Hepatocyte (in vitro differentiated cells): ENCODE results near the gene ADSL. TPM values are rescaled to one million over a fixed set of nuclear protein-coding genes. Genes with fewer than 3 reads are reported as not detected.

Experiments
- DNase-seq: peaks from one replicate; pipeline ENCODE4 v3.0.0-alpha.2; 2016; ENCODE audit warnings: low spot score
- H2AFZ ChIP-seq: fragments of 200-600 bp; sonication (generic); 2 replicates; pipeline ENCODE4 v1.6.0; 2016; ENCODE audit warnings: antibody characterized with exemption, mild to moderate bottlenecking
- H3K27ac ChIP-seq: fragments of 200-600 bp; sonication (generic); 2 replicates; pipeline ENCODE4 v1.5.1; 2016; ENCODE audit warnings: mild to moderate bottlenecking
- H3K27me3 ChIP-seq: fragments of 200-600 bp; sonication (generic); 2 replicates; pipeline ENCODE4 v1.6.1; 2016
- H3K36me3 ChIP-seq: fragments of 200-600 bp; sonication (generic); replicated peaks from 2 replicates; pipeline ENCODE4 v1.5.1; 2016; ENCODE audit warnings: low read depth; ENCODE audit not compliant: insufficient read depth
- H3K4me1 ChIP-seq: fragments of 200-600 bp; sonication (generic); 2 replicates; pipeline ENCODE4 v1.5.1; 2016; ENCODE audit warnings: mild to moderate bottlenecking, moderate library complexity; ENCODE audit not compliant: insufficient read depth
- H3K4me2 ChIP-seq: fragments of 200-600 bp; sonication (generic); 2 replicates; pipeline ENCODE4 v1.6.0; 2016
- H3K4me3 ChIP-seq: fragments of 200-600 bp; sonication (generic); 2 replicates; pipeline ENCODE4 v1.5.1; 2016; ENCODE audit warnings: mild to moderate bottlenecking
- H3K79me2 ChIP-seq: fragments of 200-600 bp; sonication (generic); 2 replicates; pipeline ENCODE4 v1.6.0; 2017; ENCODE audit warnings: mild to moderate bottlenecking
- H3K9me2 ChIP-seq: fragments of 200-600 bp; sonication (generic); replicated peaks from 2 replicates; pipeline ENCODE4 v1.6.0; 2017; ENCODE audit warnings: mild to moderate bottlenecking; ENCODE audit not compliant: insufficient read depth
- H3K9me3 ChIP-seq: fragments of 200-600 bp; sonication (generic); 2 replicates; pipeline ENCODE4 v1.5.1; 2016; ENCODE audit warnings: low read depth, mild to moderate bottlenecking
- H4K20me1 ChIP-seq: fragments of 200-600 bp; sonication (generic); 2 replicates; pipeline ENCODE4 v1.6.0; 2016; ENCODE audit warnings: mild to moderate bottlenecking; ENCODE audit not compliant: insufficient read depth, poor library complexity, severe bottlenecking
- EZH2 ChIP-seq: fragments of 200-600 bp; sonication (generic); IDR thresholded peaks from 2 replicates; pipeline ENCODE4 v1.6.1; 2016; ENCODE audit warnings: antibody characterized with exemption, mild to moderate bottlenecking, borderline replicate concordance
- EZH2phosphoT487 ChIP-seq: fragments of 200-600 bp; sonication (generic); IDR thresholded peaks from one replicate; pipeline ENCODE4 v1.6.1; 2018; ENCODE audit warnings: antibody characterized with exemption, mild to moderate bottlenecking, low read depth, moderate library complexity; ENCODE audit not compliant: unreplicated experiment, severe bottlenecking
- WGBS: methylation state at CpG from one replicate; pipeline ENCODE4 v1.1.6; 2016; ENCODE audit warnings: low lambda C conversion rate; ENCODE audit errors: missing lambda C conversion rate; 5-methylcytosine and 5-hydroxymethylcytosine counted together
- polyA plus RNA-seq: library from polyadenylated mRNA; unstranded; fragments of >200 nt; fragmentation: Nextera tagmentation; extraction: Ambion mirVana; gene quantifications from 2 replicates; pipeline ENCODE4 v1.2.1, GENCODE V29; 2016
- total RNA-seq: library from RNA; depleted of rRNA; stranded (reverse); fragments of >200 nt; gene quantifications from 2 replicates; pipeline ENCODE4 v1.2.3, GENCODE V29; 2014
- TF ChIP-seq, protein P1 (sequence below): fragments of 200-600 bp; sonication (generic); IDR thresholded peaks from 2 replicates; pipeline ENCODE4 v1.5.1; 2016; ENCODE audit warnings: antibody characterized with exemption, mild to moderate bottlenecking; ENCODE audit not compliant: poor library complexity

Gene ADSL
- total and polyA plus RNA-seq, 2 experiments from 2014 or later = 54.8 to 81.8 TPM

DNA sequence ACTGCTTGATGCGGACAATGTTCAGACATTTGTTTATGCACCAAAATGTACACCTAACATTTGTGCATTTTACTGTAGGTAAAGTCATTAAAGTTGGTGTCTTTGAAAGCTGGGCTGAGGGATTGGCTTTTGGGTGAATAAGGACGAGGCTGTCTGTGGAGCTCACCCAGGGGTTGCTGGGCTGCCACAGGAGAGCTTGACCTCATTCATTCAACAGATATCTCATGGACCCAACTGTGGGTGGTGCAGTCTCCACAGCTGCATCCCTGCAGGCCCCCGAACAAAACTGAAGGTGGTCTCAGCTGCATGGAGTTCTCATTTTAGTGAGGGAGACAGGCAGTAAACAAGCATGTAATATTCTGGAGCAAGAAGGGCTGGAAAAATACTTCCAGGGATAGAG is 56.8 kb downstream of the ADSL start:
- H2AFZ ChIP-seq = no peak overlapping the region
- DNase-seq = no peak
- H3K79me2 ChIP-seq = peaks cover 12% of the 10 kb centered on the region
- H3K27ac ChIP-seq = no peak overlapping the region
- no peaks in the 10 kb centered on the region for H3K36me3 ChIP-seq
- no peaks in the 10 kb centered on the region for H3K9me3 ChIP-seq
- H3K4me3 ChIP-seq = no peak overlapping the region
- TF ChIP-seq, protein P1, sequence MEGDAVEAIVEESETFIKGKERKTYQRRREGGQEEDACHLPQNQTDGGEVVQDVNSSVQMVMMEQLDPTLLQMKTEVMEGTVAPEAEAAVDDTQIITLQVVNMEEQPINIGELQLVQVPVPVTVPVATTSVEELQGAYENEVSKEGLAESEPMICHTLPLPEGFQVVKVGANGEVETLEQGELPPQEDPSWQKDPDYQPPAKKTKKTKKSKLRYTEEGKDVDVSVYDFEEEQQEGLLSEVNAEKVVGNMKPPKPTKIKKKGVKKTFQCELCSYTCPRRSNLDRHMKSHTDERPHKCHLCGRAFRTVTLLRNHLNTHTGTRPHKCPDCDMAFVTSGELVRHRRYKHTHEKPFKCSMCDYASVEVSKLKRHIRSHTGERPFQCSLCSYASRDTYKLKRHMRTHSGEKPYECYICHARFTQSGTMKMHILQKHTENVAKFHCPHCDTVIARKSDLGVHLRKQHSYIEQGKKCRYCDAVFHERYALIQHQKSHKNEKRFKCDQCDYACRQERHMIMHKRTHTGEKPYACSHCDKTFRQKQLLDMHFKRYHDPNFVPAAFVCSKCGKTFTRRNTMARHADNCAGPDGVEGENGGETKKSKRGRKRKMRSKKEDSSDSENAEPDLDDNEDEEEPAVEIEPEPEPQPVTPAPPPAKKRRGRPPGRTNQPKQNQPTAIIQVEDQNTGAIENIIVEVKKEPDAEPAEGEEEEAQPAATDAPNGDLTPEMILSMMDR = no peak
- TF ChIP-seq EZH2phosphoT487 = no peak
- no peak for TF ChIP-seq EZH2
- H3K9me2 ChIP-seq = no peaks in the 10 kb centered on the region
- 91% methylated on average over 3 of the region's 3 CpGs for WGBS
- no peaks in the 10 kb centered on the region for H3K4me1 ChIP-seq
- H4K20me1 ChIP-seq = no peaks in the 10 kb centered on the region
- H3K4me2 ChIP-seq = no peak overlapping the region
- H3K27me3 ChIP-seq = no peaks in the 10 kb centered on the region

DNA sequence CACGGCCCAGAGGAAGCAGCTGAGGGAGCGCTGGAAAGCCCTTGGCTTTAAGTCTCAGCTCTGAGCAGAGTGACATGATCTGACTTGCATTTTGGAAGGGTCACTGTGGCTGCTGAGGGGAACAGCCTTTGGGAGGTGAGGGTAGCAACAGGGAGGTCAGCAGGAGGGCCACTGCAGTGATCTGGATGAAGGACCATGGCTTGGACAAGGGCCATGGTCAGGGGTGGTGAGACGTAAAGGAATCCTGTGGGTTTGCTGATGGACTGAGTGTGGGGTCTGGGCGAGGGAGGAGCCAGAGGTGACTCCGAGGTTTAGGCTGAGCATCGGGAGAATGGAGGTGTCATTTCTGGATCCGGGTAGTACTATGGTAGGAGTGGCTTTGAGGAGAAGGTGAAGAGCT is 57.4 kb downstream of the ADSL start:
- H3K79me2 ChIP-seq = peaks cover 12% of the 10 kb centered on the region
- no peak overlapping the region for H2AFZ ChIP-seq
- H4K20me1 ChIP-seq = no peaks in the 10 kb centered on the region
- no peaks in the 10 kb centered on the region for H3K4me1 ChIP-seq
- no peaks in the 10 kb centered on the region for H3K9me3 ChIP-seq
- no peak overlapping the region for H3K4me2 ChIP-seq
- no peaks in the 10 kb centered on the region for H3K36me3 ChIP-seq
- no peaks in the 10 kb centered on the region for H3K27me3 ChIP-seq
- no peak overlapping the region for H3K27ac ChIP-seq
- DNase-seq = no peak
- 91% methylated on average over 7 of the region's 7 CpGs for WGBS
- TF ChIP-seq EZH2 = no peak
- no peak for TF ChIP-seq EZH2phosphoT487
- TF ChIP-seq, protein P1 = no peak
- no peak overlapping the region for H3K4me3 ChIP-seq
- no peaks in the 10 kb centered on the region for H3K9me2 ChIP-seq

DNA sequence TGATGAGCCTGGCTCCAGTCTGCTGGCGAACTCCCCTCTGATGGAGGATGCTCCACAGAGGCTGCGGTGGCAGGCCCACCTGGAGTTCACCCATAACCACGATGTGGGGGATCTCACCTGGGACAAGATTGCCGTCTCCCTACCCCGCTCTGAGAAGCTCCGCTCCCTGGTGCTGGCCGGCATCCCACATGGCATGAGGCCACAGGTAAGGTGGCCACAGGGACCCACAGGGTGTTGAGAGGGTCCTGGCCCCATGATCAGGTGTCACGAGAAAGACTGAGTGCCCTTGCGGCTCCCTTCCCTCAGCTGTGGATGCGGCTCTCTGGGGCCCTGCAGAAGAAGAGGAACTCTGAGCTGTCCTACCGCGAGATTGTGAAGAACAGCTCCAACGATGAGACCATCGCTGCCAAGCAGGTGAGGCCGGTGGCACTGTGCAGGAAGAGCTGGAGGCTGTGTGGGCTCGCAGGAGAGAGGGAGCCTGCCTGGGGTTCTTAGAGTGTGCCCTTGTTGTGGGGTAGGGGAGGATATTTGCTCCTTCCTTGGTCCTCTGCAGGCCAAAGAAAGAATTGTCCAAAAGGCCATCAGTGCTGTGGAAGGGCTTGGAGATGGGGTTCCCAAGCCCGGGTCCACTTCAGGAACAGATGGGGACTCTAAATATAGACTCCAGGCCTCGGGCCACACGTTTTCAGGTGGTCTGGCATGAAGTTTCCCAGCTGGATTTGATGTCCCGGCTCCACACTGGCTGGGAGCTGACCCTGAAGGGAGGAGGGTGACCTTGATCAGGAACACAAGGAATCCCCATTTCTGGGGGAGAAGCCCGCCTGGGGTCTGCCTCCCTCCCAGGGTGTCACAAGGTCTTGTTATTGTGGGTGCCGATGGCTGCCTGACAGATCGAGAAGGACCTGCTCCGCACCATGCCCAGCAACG is 58.2 kb downstream of the ADSL start:
- Histone ChIP-seq H3K4me3 (no peak overlapping the region), H3K4me1 (no peaks in the 10 kb centered on the region), H3K4me2 (no peak overlapping the region), H3K27ac (no peak overlapping the region), H3K9me3 (no peaks in the 10 kb centered on the region), H3K79me2 (peaks cover 8% of the 10 kb centered on the region), H2AFZ (no peak overlapping the region), H3K27me3 (no peaks in the 10 kb centered on the region), H3K9me2 (no peaks in the 10 kb centered on the region), H3K36me3 (no peaks in the 10 kb centered on the region), H4K20me1 (no peaks in the 10 kb centered on the region)
- no peak for DNase-seq
- WGBS = 93% methylated on average over 25 of the region's 25 CpGs
- TF ChIP-seq EZH2phosphoT487 = no peak
- TF ChIP-seq, protein P1 = no peak
- TF ChIP-seq EZH2 = no peak
